AG10803 (cell line): ENCODE results near the gene TCFL5.

ENCODE experiments used
- DNase-seq: peaks from one replicate; pipeline ENCODE4 v3.0.0; 2010; ENCODE audit warnings: low read depth
- H3K4me3 ChIP-seq: 2 replicates; pipeline ENCODE4 v1.5.1; 2011; ENCODE audit warnings: mild to moderate bottlenecking, low read length, control low read depth
- CTCF ChIP-seq: conservative IDR thresholded peaks from 2 replicates; pipeline ENCODE4 v1.5.1; 2011; ENCODE audit warnings: mild to moderate bottlenecking, low read length, control low read depth, inconsistent platforms

Gene TCFL5

GRCh38 chr20:62793757-62794006 is 67.9 kb downstream of the TCFL5 start:
- H3K4me3 ChIP-seq = peak overlapping the region; percentile 53
- TF ChIP-seq CTCF = no peak
- DNase-seq = no peak

DNA sequence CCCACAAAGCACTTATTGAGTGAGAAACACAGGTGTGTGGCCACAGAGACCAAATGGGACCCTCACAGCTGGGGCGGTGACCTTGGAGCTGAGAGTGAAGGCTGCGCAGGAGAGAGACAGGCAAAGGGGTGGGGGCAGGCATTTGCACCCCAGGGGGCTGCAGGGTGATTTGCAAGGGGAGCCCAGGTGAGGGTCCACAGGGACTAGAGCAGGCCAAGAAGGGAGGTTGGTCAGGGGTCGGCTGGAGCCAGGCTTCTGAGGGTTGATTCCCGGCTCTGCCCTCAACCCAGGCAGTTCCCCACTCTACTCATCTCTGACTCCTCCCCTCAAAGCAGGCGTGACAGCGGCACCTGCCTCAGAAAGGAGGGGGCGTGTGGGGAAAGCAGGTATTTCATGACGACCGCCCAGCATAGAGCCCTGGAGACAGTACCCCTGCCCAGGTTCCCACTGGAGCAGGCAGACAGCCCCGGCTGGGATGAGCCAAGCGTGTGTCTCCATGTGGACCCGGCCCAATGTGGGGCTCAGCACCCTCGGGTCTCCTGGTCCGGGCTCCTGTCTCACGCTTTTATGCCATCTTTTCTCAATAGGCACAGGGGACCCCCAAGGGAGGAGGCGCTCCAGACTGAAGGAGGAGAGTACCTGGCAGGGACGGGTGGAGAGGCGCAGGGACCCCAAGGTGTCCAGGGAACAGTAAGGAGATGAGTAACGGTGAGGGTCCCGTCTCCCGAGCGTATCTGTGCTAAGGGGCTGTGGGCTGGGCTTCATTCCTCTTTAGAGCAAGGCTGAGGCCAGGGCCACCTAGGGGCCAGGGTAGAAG is 68.5 kb downstream of the TCFL5 start:
- TF ChIP-seq CTCF = no peak
- no peak overlapping the region for H3K4me3 ChIP-seq
- no peak for DNase-seq

- DNase-seq = peak; percentile 76
Observed at GRCh38 chr20:62792182-62792939, 69.3 kb downstream of the TCFL5 start.

GRCh38 chr20:62791301-62792181 is 70.1 kb downstream of the TCFL5 start:
- TF ChIP-seq CTCF = peak; percentile 88
- no peak overlapping the region for H3K4me3 ChIP-seq
- peak; percentile 79 for DNase-seq

More at GRCh38 chr20:62792182-62792939, 69.3 kb downstream of the TCFL5 start:
- TF ChIP-seq CTCF = no peak
- H3K4me3 ChIP-seq = no peak overlapping the region
